ENCODE measurements around the gene PREX1. TPM values are rescaled to one million over a fixed set of nuclear protein-coding genes. Genes with fewer than 3 reads are reported as not detected.
"Not testable (repeated sequence)": the region's sequence is repeated elsewhere in the genome, so short reads cannot be mapped to it uniquely, and the experiment has no call there.

The PREX1 gene
- polyA plus RNA-seq, 4 donors, result 14.1 to 16.7 (median 15.3) TPM

DNA sequence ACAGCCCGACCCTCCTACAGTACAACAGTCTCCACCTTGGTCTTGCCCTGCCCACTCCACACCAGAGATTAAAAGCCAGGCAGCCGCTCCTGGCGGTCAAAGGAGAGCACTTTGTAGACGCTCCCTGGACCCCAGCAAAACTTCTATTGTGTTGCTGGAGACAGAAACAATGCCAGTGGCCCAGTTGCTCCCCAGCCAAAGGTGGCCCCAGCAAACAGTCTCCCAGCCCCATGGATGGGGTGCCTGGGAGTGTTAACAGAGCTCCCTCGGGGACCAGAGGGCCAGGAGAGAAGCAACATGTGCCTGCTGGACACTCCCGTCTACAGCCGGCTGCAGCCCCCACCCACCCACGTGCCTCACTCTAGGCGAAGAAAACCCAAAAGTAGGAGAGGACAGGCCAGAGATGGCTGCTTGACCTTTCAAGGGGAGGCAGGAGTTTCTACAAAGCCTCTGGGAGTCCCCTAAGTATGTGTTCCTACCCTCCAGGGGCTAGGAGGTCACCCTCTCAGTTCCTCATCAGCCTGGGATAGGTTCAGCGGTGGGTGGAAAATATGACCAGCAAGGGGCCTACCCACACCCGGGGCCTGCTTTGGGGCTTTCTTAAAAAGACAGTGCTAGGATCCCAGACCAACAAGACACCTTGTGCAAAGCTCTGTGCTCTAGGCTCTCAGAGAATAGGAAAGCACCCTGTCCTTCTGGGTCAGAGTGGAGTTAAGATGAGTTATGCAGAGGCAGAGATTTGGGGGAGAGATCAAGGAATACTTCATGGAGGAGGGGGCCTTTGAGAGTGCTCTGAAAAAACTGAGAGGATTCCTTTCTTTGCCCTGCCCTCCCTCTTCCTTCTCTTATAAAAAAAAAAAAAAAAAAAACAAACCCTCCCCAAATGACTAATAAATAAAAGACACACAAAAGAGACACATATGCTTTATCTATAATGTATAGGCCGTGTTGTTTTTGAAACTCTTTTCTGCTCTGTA lies 19.0 kb upstream of the PREX1 start:
- no peak for DNase-seq (ENCODE audit: low read depth in 4 of 4, low spot score in 3 of 4)

DNA sequence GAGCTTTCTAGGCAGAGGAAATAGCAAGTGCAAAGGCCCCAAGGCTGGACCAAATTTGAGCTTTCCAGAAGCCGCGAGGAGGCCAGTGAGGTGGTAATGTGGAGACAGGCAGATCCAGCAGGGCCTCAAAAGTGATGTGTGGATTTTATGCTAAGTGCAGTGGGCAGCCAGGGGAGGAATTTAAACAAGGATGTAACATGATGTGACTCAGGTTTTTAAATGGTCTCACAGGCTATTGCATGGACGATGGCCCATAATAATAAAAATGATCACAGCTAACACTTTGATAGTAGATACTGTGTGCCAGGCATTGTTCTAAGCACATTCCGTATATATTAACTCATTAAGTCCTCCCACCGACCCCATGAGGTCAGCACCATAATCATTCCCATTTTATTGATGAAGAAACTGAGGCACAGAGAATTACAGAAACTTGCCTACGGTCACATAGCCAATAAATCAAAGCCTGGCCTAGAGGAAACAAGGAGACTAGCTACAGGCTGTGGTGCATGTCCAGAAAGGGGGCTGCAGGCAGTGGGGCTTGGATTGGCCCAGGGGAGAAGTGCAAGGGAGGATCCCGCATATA lies 18.0 kb upstream of the PREX1 start:
- no peak for DNase-seq (ENCODE audit: low read depth in 4 of 4, low spot score in 3 of 4)

GRCh38 chr20:48844996-48845395 lies 17.2 kb upstream of the PREX1 start:
- DNase-seq (ENCODE audit: low read depth in 4 of 4, low spot score in 3 of 4), result no peak

- DNase-seq (ENCODE audit: low read depth in 4 of 4, low spot score in 3 of 4), result not testable (repeated sequence)
These were observed 16.1 kb upstream of the PREX1 start for GRCh38 chr20:48843896-48844295.

DNA sequence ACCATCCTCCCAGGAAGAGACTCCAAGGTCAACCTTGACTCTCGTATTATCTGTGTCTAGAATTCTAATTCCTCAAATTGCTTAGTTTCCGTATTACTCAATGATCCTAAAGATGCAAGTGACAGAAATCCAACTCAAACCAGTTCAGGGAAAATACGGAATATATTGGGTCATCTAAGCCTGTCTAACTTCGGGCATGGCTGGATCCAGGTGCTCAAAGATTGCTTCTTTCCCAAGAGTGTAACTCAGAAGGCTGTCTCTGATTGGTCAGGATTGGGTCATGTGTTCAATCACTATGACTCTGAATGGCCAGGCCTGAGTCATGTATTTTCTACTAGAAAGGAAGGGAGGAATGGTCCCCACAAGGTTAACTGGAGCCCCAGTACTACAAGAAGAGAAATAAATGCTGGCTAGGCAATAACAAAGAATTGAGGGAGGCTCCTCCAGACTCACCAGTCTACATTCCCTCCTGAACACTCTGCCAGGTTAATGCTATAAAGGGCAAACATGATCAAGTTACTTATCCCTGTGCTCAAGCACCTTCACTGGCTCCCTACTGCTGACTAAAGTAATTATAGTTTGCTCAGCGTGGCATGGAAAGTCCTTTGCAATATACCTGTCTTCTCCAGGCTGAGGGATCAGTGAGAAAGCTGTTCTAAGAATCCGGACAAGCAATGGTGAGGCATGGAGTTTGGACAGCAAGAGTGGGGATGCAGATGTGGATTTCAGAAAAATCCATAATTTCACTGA lies 15.4 kb upstream of the PREX1 start:
- no peak for DNase-seq (ENCODE audit: low read depth in 4 of 4, low spot score in 3 of 4)

- no peak for DNase-seq (ENCODE audit: low read depth in 4 of 4, low spot score in 3 of 4)
These were observed 14.2 kb upstream of the PREX1 start for GRCh38 chr20:48841875-48842529.

GRCh38 chr20:48841196-48841874 lies 13.5 kb upstream of the PREX1 start:
- no peak for DNase-seq (ENCODE audit: low read depth in 4 of 4, low spot score in 3 of 4)

GRCh38 chr20:48839154-48839917 lies 11.5 kb upstream of the PREX1 start:
- DNase-seq (ENCODE audit: low read depth in 4 of 4, low spot score in 3 of 4), result no peak

DNA sequence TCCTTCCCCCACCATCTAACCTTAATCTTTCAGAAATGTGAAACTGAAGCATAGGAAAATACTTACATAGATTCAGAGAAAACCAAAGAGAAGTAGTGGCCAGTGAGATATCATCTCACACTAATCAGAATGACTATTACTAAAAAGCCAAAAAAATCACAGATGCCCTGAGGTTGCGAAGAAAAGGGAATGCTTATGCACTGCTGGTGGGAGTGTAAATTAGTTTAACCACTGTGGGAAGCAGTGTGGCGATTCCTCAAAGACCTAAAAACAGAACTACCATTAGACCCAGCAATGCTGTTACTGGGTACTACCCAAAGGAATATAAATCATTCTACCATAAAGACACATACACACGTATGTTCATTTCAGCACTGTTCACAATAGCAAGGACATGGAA lies 9.2 kb upstream of the PREX1 start:
- no peak for DNase-seq (ENCODE audit: low read depth in 4 of 4, low spot score in 3 of 4)

DNA sequence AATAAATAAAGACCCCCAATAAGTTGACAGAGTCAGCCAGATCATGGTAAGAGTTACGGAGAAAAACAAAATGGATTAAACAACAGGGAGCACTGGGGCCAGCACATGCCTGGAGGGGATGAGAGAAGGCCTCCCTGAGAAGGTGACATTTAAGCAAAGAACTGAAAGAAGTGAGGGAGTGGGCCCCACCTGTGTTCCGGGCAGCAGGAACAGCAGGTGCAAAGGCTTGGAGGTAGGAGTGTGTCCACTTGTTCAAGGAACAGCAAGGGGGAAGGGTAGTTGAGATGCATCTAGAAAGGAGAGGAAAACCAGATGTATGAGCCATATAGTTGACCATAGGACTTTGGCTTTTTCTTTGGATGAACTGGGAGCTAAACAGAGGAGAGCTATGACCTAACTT lies 7.6 kb upstream of the PREX1 start:
- DNase-seq (ENCODE audit: low read depth in 4 of 4, low spot score in 3 of 4), result no peak

GRCh38 chr20:48834278-48834677 lies 6.5 kb upstream of the PREX1 start:
- DNase-seq (ENCODE audit: low read depth in 4 of 4, low spot score in 3 of 4), result no peak

GRCh38 chr20:48832405-48832730 lies 4.6 kb upstream of the PREX1 start:
- no peak for DNase-seq (ENCODE audit: low read depth in 4 of 4, low spot score in 3 of 4)

DNA sequence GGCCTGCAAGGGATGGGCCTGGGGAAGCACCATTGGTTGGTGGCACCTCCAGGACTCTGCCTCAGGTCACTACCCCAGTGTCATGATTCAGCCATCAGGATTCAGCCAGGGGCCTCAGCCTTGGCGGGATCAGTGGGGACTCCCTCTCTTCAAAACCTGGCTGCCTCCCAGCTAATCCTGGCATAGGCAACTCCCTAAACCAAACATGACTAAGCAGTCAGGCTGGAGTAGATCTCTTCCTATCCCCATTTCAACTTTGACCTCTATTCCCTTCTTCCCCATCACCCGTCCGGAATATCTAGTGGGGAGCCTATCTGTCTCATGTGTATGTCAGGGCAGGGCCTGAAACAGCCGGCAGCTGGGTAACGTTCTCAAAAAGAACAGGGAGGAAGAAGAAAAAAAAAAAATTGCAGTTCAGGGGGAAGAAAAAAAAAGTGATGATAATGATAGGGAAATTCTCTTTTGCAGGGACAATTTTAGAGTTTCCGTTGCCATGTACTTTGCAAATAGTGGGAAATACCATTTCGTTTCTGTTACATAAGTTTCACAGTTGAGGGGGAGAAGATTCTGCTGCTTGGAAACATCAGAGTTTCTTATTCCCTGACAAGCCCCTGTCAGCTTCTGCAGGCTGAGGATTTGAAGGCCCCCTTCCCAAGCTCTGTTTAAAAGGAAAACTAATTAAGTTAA lies 4.1 kb upstream of the PREX1 start:
- no peak for DNase-seq (ENCODE audit: low read depth in 4 of 4, low spot score in 3 of 4)

DNA sequence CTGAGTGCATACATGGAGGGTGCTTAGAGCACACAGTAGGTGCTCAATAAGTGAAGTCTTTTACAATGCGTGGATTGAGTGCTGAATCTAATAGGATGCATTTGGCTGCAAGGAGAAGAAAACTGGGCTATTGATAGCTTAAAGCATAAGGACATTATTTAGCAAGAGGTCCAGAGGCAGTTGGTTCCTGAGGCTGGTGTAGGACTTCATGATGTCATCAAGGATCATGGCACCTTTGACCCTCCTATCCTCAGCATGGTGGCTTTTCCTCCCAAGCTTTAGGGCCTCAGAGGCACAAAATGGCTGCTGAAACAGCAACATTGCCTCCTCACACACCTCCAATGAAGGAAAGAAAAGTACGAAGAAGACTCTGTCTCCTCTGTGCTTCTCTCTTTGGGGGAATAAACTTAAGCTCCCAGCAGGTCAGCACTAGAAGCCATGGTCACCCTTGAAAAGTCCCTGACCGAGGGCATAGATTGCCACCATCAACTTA lies 3.1 kb upstream of the PREX1 start:
- DNase-seq (ENCODE audit: low read depth in 4 of 4, low spot score in 3 of 4), result no peak

DNA sequence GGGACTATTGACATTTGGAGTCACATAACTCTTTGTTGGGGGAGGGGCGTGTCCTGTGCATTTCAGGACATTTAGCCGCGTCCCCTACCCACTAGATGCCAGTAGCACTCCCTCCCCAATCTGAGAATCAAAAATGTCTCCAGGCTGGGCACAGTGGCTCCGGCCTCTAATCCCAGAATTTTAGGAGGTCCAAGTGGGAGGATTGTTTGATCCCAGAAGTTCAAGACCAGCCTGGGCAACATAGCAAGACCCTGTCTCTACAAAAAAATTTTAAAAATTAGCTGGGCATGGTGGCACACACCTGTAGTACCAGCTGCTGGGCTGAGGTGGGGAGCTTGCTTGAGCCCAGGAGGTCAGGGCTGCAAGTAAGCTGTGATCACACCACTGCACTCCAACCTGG lies 2.1 kb upstream of the PREX1 start:
- no peak for DNase-seq (ENCODE audit: low read depth in 4 of 4, low spot score in 3 of 4)

- no peak for DNase-seq (ENCODE audit: low read depth in 4 of 4, low spot score in 3 of 4)
These were observed 1.1 kb upstream of the PREX1 start for GRCh38 chr20:48828734-48829460.

DNA sequence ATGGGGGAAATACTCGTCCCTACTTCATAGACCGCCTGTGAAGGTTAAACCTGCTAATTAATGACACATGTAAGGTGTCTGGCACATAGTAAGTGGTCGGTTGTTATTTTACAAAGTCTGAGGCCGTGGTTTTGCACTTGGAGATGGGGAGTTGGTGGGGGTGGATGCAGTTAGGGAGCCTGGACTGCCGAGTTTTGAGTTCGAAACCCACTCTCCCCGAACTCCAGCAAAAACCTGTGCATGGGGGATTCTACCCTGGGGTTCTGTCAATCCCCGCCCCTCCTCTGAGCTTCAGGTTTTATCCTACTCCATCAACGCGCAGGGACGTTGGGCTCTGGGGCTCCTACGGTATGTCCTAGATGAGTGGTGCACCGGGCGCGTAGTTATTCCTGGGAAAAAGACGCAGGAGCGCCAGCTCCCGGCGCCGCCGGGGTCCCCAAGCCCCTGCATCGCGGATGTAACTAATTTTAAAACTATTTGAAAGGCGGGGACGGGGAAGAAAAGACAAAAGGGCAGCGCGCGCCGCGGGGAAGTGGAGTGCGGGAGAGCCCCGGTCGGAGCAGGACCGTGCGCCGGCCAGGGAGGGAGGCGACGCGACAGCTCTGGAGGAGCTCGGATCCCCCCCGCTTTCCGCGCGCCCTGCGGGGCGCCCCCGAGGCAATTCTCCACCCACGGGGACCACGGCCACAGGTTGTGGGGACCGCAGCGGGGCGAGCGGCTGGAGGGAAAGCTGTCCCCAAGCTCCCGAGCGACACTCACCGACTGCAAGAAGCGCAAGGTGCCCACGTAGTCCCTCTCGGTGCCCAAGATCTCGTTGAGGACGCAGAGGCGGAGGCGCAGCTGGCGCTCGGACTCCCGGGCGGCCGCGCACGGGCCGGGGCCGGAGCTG lies 672 bp downstream of the PREX1 start:
- no peak for DNase-seq (ENCODE audit: low read depth in 4 of 4, low spot score in 3 of 4)

All from right renal pelvis (tissue), 4 donors.